Measurements from ENCODE around the gene PRIMPOL.
"Not testable (repeated sequence)": the region's sequence is repeated elsewhere in the genome, so short reads cannot be mapped to it uniquely, and the experiment has no call there.

PRIMPOL gene, protein sequence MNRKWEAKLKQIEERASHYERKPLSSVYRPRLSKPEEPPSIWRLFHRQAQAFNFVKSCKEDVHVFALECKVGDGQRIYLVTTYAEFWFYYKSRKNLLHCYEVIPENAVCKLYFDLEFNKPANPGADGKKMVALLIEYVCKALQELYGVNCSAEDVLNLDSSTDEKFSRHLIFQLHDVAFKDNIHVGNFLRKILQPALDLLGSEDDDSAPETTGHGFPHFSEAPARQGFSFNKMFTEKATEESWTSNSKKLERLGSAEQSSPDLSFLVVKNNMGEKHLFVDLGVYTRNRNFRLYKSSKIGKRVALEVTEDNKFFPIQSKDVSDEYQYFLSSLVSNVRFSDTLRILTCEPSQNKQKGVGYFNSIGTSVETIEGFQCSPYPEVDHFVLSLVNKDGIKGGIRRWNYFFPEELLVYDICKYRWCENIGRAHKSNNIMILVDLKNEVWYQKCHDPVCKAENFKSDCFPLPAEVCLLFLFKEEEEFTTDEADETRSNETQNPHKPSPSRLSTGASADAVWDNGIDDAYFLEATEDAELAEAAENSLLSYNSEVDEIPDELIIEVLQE

GRCh38 chr4:184649026-184649970, at the start of gene PRIMPOL, which contains the start of gene CASP3:
TSS of gene PRIMPOL (plus strand) at chr4:184649738. CDS start at chr4:184657141, 7,403 bp downstream.
TSS of gene CASP3 (minus strand) at chr4:184649447. CDS start at chr4:184638453, 10,994 bp downstream.
- peak; percentile 96 for DNase-seq (ENCODE audit: extremely low read depth, insufficient read length)
- Histone ChIP-seq H3K4me3 (replicated peaks; ENCODE audit: low read depth, low read length) (peak within 1 kb of the TSS; percentile 92), H3K36me3 (ENCODE audit: control insufficient read depth, insufficient read depth, low read length) (peaks cover 2% of the 10 kb centered on the region; the same call in 1 of the 2 replicates), H3K27me3 (replicated peaks; ENCODE audit: control insufficient read depth, insufficient read depth, low read length) (no peaks in the 10 kb centered on the region)
- peak; percentile 8 for TF ChIP-seq CTCF (IDR thresholded peaks at IDR 0.05; ENCODE audit: insufficient read depth, low read length, poor library complexity, severe bottlenecking)

DNA sequence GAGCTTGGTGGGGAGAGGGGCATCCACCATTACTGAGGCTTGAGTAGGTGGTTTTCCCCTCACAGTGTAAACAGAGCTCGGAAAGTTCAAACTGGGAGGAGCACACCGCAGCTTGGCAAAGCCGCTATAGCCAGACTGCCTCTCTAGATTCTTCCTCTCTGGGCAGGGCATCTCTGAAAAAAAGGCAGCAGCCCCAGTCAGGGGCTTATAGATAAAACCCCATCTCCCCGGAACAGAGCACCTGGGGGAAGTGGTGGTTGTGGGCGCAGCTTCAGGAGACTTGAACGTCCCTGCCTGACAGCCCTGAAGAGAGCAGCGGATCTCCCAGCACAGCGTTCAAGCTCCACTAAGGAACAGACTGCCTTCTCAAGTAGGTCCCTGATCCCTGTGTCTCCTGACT, 48.6 kb upstream of the PRIMPOL start:
- H3K4me3 ChIP-seq (replicated peaks; ENCODE audit: low read depth, low read length); H3K27me3 ChIP-seq (replicated peaks; ENCODE audit: control insufficient read depth, insufficient read depth, low read length); H3K36me3 ChIP-seq (ENCODE audit: control insufficient read depth, insufficient read depth, low read length); DNase-seq (ENCODE audit: extremely low read depth, insufficient read length): not testable (repeated sequence)

GRCh38 chr4:184602857-184603256, 46.7 kb upstream of the PRIMPOL start:
- H3K27me3 ChIP-seq (replicated peaks; ENCODE audit: control insufficient read depth, insufficient read depth, low read length); H3K36me3 ChIP-seq (ENCODE audit: control insufficient read depth, insufficient read depth, low read length); H3K4me3 ChIP-seq (replicated peaks; ENCODE audit: low read depth, low read length); DNase-seq (ENCODE audit: extremely low read depth, insufficient read length): not testable (repeated sequence)

- not testable (repeated sequence) for H3K4me3 ChIP-seq (replicated peaks; ENCODE audit: low read depth, low read length); DNase-seq (ENCODE audit: extremely low read depth, insufficient read length); H3K36me3 ChIP-seq (ENCODE audit: control insufficient read depth, insufficient read depth, low read length); H3K27me3 ChIP-seq (replicated peaks; ENCODE audit: control insufficient read depth, insufficient read depth, low read length)
Measured at GRCh38 chr4:184607429-184607828, 42.1 kb upstream of the PRIMPOL start.

DNA sequence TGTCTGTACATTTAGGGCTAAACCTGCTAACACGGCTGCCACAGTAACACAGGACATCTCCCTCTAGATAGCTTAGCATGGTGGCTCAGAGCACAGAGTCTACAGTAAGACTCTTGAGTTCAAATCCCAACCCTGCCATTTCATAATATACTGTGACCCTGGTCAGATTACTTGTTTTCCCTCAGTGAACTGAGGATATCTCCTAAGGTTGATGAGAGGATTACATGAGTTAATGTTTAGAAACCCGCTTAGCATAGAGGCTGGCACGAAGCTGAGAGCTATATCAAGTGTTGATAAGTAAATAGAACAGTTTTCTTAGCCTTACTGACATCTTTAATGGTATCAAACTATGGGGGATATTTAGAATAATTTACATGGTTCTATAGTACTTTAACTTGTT, 37.5 kb upstream of the PRIMPOL start:
- TF ChIP-seq CTCF (IDR thresholded peaks at IDR 0.05; ENCODE audit: insufficient read depth, low read length, poor library complexity, severe bottlenecking): no peak
- DNase-seq (ENCODE audit: extremely low read depth, insufficient read length): no peak
- H3K4me3 ChIP-seq (replicated peaks; ENCODE audit: low read depth, low read length): no peak overlapping the region
- H3K36me3 ChIP-seq (ENCODE audit: control insufficient read depth, insufficient read depth, low read length): no peaks in the 10 kb centered on the region
- no peaks in the 10 kb centered on the region for H3K27me3 ChIP-seq (replicated peaks; ENCODE audit: control insufficient read depth, insufficient read depth, low read length)

- TF ChIP-seq CTCF (IDR thresholded peaks at IDR 0.05; ENCODE audit: insufficient read depth, low read length, poor library complexity, severe bottlenecking): no peak
- no peak for DNase-seq (ENCODE audit: extremely low read depth, insufficient read length)
Measured at GRCh38 chr4:184613405-184613804, 36.1 kb upstream of the PRIMPOL start.

GRCh38 chr4:184614509-184614908, 35.0 kb upstream of the PRIMPOL start:
- Histone ChIP-seq H3K4me3 (replicated peaks; ENCODE audit: low read depth, low read length) (no peak overlapping the region), H3K36me3 (ENCODE audit: control insufficient read depth, insufficient read depth, low read length) (no peaks in the 10 kb centered on the region), H3K27me3 (replicated peaks; ENCODE audit: control insufficient read depth, insufficient read depth, low read length) (no peaks in the 10 kb centered on the region)
- TF ChIP-seq CTCF (IDR thresholded peaks at IDR 0.05; ENCODE audit: insufficient read depth, low read length, poor library complexity, severe bottlenecking): no peak
- no peak for DNase-seq (ENCODE audit: extremely low read depth, insufficient read length)

More at GRCh38 chr4:184613405-184613804, 36.1 kb upstream of the PRIMPOL start:
- no peaks in the 10 kb centered on the region for H3K27me3 ChIP-seq (replicated peaks; ENCODE audit: control insufficient read depth, insufficient read depth, low read length)
- H3K36me3 ChIP-seq (ENCODE audit: control insufficient read depth, insufficient read depth, low read length): no peaks in the 10 kb centered on the region
- no peak overlapping the region for H3K4me3 ChIP-seq (replicated peaks; ENCODE audit: low read depth, low read length)

GRCh38 chr4:184616168-184616567, 33.4 kb upstream of the PRIMPOL start:
- H3K36me3 ChIP-seq (ENCODE audit: control insufficient read depth, insufficient read depth, low read length); DNase-seq (ENCODE audit: extremely low read depth, insufficient read length); H3K27me3 ChIP-seq (replicated peaks; ENCODE audit: control insufficient read depth, insufficient read depth, low read length); H3K4me3 ChIP-seq (replicated peaks; ENCODE audit: low read depth, low read length): not testable (repeated sequence)
